Loucy (cell line): ENCODE measurements around the gene NSF.
"Not testable (repeated sequence)": the region's sequence is repeated elsewhere in the genome, so short reads cannot be mapped to it uniquely, and the experiment has no call there.

ENCODE experiments used
- CTCF ChIP-seq: fragments of 200-600 bp; sonication (generic); conservative IDR thresholded peaks from 2 replicates; pipeline ENCODE4 v1.5.1; 2014; ENCODE audit warnings: mild to moderate bottlenecking, antibody characterized with exemption, low read length
- EZH2phosphoT487 ChIP-seq: fragments of 200-600 bp; IDR thresholded peaks from 2 replicates; pipeline ENCODE4 v1.6.1; 2018; ENCODE audit warnings: antibody characterized with exemption, mild to moderate bottlenecking, moderate library complexity, borderline replicate concordance

- not testable (repeated sequence) for TF ChIP-seq CTCF, EZH2phosphoT487
Observed at GRCh38 chr17:46590157-46591146, at the start of gene NSF.
